HG03066 (cell line): ENCODE data around the gene ZKSCAN5.
"Not testable (repeated sequence)": the region's sequence is repeated elsewhere in the genome, so short reads cannot be mapped to it uniquely, and the experiment has no call there.

Experiments used
- ATAC-seq: cut with Tn5 transposase; IDR thresholded peaks from one replicate; pipeline ENCODE4 v1.9.1; 2021; ENCODE audit warnings: low read depth; ENCODE audit not compliant: unreplicated experiment

ZKSCAN5 gene

DNA sequence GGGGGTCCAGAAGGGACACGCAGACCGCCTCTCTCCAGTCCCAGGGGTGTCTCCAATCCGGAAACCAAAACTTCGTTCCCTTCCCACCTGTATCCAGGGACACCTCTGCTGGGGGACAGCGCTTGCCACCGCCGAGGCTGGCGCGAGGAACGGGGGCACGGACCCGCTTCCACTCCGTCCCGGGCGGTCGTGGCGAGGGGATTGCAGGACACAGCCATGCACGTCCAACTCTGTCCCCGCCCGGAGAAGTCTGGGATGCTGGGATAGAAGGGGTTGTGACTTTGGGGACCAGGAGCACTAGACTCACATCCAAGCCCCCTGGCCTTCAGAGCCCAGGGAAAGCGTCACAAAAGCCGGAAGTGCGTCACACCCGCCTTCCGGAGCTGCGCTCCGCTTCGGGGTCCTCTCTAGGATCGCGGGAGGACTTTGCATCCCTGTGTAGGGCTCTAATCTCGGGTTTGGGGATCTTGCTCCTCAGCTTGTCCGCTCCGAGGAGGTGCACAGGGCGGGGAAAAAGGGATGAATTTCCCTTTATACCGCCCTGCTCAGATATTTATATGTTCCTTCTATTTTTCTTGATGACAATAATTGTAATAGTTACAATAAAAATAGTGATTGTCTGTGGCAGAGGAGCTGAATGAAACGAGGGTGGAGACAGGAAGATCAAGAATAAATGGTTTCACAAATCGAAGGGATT, 47.5 kb downstream of the ZKSCAN5 start, which contains the start of gene FAM200A:
FAM200A (minus strand) TSS at position 348 of the 697 bp plus-strand sequence. CDS start 3,707 bp downstream, outside the sequence.
- peak; percentile 97 for ATAC-seq

DNA sequence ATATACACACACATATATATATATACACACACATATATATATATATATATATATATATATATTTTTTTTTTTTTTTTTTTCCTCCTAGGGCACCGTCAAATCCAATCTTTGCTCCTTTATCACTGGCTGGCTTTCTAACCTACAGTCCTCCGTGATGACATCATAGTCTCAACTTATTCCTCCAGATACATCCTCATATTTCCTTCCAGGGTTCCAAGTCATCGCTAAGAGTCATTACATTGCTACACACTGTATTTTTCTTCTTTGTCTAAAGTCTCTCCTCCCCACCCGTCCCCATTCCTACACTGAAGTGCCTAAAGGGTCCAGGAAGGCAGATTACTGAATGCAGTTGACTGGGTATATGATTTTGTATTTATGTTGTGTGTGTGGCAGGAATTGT, 48.6 kb downstream of the ZKSCAN5 start:
- ATAC-seq: no peak

DNA sequence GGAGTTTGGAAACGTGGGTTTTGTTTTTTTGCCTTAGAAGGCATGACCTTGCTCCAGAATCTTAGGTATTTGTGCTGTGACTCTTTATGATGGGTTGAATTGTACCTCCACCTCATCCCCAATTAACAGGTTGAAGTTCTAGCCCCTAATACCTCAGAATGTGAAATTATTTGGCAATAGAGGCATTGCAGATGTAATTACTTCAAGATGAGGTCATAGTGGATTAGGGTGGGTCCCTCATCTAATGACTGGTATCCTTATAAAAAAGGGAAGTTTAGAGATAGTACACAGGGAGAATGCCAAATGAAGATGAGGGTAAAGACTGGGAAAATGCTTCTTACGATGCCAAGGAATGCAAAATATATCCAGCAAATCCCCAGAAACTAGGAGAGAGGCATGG, 50.5 kb downstream of the ZKSCAN5 start:
- ATAC-seq: no peak

DNA sequence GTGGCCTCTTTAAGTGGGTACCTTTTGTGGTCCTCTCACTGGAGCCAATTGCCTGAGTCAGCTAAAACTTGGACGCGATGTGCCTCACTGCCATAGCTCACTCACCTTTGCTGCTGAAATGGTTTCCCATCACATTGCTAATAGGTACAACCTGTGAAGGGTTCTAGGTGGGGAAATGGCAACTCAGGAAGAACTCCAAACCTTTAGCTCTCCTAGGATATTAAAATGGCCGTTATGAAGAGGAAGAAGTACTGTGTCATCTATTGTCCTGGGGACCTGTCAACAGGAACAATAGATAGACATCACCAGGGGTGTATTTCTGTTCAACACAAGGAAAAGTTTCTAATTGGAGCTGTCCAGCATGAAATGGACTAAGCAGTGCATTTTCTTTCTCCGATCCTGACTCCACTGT, 52.7 kb downstream of the ZKSCAN5 start:
- no peak for ATAC-seq

DNA sequence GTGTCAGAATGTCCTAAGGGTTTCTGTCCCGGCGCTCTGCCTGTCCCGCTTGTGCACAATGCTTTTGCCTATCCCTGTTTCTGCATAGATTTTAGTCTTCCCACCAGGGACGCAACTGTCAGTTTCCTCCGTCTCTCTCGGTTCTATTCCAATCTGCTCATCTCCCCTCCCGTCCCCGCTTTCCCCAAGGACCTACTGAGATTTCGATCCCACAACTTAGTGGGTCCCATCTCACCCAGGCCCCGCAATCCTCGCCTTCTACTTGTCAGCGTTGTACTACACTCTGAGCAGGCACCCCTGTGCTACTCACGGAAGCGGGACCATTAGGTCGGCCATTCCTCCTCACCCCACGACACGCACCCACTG, 53.5 kb downstream of the ZKSCAN5 start:
- peak; percentile 48 for ATAC-seq

DNA sequence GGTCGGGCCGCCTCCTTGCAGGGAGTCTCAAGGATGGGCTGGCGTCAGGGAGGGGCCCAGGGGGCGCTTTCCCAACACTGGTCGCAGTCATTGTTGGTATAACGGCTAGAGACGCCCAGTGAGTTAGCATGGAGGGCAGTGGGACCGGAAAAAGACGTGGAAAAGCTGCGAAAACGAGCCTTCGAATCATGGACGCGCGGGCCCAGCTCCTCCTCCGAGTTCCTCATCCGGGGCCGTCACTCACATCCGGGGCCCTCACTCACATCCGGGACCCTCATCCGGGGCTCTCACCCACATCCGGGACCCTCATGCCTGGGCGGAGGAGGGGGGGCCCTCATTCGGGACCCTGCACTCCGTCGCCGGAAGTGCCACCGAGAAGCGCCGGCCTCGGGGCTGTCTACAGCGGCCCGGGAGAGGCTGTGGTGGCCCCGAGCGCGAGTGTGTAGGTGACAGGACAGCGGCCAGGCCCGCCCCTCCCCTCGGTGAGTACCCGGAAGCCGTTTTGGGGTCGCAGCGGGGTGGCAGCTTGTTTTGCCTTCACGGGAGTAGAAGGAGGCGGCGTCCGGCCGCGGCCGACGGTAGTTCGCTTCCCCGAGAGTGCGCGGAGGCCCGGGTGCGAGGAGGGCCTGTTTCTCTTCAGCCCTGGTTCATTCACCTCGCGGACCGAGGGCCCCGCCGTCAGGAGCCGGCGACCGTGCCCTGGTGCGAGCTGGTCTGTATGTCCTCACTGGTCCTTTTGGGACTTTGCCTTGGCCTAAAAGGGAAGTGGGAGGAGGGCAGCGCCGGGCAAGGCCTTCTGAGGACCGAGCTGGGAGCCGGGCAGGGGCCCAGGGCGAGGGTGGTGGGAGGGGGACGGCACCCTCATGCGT, 54.1 kb downstream of the ZKSCAN5 start, which contains the start of gene ZNF655:
ZNF655 (plus strand) TSS at position 337 of the 869 bp plus-strand sequence. CDS start 1,918 bp downstream, outside the sequence.
- ATAC-seq: peak; percentile 88

DNA sequence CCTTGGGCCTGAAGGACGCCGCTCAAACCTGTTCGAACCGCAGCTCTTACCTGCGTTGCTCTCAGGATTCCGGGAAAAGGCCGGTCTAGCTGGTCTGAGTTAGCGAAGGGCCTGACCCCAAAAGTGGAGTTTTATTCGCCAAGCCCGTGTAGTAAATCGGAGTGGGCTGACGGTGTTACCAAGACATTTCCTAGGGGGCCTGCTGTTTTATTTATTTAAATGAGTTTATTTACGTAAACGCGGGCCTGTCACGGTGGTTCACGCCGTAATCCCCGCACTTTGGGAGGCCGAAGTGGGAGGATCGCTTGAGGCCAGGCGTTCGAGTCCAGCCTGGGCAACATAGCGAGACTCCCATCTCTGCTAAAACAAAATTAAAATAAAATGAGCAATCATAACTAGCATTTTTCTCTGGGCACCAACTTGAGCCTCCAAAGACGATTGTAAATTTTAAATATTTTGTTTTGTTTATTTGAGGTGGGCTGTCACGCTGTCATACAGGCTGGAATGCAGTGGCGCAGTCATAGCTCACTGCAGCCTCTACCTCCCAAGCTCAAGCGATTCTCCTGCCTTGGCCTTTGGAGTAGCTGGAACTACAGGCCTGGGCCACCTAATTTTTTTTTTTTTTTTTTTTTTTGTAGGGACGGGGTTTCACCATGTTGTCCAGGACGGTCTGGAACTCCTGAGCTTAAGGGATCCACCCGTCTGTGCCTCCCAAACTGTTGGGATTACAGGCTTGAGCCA, 54.9 kb downstream of the ZKSCAN5 start:
- no peak for ATAC-seq

DNA sequence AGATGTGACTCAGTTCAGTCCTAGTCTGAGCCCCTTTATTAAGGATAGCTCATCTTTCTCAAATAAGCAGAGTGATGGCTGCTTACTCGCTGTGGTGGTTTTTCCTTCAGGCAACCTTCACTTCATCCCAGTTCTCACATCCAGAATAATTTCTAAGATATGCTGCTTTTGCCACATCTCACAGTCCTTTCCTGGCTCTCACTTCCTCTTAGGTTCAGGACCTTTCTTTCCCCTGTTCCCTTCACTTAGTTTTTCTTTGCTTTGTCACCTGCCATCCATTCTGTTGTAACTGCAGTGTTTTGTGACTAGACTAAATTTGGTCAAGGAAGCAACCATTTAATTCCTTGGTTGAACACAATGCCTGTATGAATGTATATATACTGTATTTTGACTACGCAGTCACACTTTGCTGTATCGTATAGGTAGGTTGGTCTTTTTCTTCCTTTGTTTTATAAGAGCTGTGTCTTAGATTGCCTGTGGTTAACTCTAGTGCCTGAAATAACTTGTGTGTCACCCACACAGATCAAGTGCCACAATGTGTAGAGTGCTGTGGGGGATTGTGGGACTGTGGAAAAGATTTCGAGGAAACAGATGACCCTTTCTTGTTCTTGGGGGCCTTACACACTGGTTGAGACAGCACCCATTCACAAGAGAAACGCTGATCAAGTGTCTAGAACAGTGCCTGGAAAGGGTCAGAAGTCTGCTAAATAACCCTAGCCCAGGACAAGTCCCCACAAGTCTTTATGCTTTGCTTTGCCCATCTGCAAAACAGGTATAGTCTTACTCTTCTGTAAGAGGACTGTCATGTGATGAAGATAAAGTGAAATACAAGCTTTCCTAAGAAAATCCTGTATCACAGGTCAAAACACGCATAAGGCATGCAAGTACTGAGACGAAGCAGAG, 56.6 kb downstream of the ZKSCAN5 start:
- ATAC-seq: no peak

DNA sequence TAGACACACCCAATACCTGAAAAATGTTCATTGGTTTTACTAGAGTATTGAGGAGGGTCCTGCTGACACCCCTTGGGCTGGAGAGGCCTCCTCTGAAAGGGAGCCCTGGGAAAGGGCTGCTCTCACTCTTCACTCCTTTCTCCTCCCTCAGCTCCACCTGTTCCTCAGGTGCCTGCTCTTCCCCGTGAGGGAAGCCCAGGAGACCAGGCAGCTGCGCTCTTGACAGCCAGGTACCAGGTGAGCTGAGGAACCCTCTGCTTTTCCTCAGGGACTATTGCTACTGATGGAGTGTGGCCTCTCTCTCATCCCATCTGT, 57.2 kb downstream of the ZKSCAN5 start:
- ATAC-seq: no peak

DNA sequence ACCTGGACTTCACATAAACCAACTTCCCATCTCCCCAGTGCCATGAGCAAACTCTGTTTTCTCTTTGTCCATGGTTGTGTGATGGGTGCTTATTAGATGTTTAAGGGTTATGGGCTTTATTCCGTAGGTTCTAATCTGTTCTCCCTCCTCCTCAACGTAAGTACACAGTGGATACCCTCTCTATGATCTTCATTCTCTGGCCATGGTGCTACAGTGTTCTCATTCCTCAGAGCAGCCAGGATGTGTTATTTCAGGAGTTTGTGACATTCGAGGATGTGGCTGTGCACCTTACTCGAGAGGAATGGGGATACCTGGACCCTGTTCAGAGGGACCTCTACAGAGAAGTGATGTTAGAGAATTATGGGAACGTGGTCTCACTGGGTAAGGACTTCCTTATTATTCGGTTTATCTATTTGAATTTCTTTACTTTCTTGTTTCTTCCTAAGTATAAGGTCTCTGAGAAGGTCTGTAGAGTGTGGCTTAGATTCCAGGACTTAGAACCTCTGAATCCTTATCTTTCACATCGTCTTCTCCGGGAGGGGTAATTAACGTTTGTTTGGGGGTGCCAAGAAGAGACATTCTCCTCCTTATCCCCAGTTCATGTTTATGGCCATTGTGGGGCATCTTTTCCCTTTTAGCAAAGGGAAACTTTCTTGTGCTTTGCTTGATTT, 57.8 kb downstream of the ZKSCAN5 start:
- no peak for ATAC-seq

DNA sequence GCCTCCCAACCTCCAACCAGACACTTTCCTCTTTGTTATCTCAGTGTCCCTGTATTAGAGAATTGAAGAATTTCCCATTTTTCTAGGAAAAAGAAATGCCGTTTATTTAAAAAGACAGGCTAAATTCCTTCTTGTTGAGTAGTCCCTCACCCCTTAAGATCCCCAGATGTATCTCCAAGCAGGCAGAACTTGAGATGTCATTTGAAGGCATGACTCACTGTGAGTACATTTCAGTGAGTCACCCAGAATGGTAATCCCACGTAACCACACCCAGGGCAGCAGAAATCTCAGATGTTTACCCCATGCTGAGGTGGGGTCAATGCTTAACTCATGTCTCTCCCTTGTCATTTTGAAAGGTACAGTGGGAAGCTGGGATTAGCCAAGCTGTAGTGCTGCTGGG, 58.4 kb downstream of the ZKSCAN5 start:
- no peak for ATAC-seq

DNA sequence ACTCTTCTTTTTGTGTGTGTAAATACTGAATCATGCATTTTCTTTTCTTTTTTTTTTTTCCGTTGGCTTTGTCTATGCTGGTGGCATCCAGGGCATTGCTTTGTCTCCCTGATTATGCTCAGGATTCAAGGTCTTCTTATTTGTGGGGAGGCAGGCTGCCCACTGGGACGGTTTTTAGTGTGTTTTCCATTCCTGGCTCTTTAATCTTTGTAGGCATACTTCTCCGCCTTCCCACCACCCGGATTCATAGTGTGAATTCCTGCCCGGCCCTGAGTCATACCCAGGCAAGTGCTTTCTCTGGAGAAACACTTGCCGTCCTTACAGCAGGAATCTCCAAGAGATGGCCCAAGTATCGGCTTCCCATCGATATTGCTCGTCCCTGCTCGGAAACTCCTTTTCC, 59.2 kb downstream of the ZKSCAN5 start:
- no peak for ATAC-seq

DNA sequence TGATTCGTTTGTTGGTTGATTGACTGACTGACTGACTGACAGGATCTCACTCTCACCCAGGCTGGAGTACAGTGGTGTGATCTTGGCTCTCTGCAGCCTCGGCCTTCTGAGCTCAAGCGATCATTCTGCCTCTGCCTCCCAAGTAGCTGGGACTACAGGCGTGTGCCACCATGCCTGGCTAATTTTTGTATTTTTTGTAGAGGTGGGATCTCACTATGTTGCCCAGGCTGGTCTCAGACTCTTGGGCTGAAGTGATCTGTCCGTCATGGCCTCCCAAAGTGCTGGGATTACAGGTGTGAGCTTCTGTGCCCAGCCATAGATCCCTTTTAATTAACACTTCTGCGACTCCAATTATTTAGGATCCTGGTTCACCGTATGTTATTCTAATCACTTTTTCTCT, 64.3 kb downstream of the ZKSCAN5 start:
- ATAC-seq: not testable (repeated sequence)

DNA sequence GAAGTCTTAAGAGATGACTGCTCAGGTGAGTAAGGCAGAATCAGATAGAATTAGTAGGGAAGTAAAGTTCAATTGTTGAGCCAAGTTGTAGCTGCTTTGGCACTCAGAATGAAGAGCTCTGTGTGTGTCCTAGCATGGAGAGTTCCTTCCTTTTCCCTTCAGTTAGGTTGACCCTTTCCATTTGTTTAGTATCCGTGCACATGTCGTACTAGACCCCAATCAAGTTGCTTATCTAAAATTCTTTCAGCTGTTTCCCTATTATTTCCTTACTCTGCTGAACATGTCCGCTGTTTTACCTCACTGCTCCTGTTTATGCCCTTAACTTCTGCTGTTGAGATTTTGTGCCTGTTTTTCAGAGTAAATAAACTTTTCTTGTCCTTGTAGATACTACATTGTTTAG, 67.3 kb downstream of the ZKSCAN5 start:
- no peak for ATAC-seq

DNA sequence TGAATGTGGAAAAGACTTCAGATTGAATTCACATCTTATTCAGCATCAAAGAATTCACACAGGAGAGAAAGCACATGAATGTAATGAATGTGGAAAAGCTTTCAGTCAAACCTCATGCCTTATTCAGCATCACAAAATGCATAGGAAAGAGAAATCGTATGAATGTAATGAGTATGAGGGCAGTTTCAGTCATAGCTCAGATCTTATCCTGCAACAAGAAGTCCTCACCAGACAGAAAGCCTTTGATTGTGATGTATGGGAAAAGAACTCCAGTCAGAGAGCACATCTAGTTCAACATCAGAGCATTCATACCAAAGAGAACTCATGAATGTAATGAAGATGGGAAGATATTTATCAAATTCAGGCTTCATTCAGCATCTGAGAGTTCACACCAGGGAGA, 68.8 kb downstream of the ZKSCAN5 start:
- ATAC-seq: no peak

DNA sequence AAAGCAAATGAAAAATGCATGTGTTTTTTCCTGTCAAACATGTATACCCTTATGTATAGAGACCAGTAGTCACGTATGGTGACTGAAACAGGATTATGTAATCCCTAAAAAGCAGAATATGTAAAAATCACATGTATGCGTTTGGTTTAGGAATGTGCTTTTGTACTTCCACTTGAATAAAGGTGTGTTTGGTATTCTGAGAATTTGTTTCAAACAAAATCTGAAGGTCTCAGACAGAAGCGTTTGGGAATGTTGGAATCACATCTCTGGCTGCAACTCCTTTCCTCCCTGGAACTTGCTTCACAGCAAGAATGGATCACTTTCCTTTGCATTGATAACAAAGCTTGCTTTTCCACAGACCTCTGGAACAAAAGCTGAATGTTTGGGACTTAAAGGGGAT, 71.8 kb downstream of the ZKSCAN5 start:
- ATAC-seq: no peak

DNA sequence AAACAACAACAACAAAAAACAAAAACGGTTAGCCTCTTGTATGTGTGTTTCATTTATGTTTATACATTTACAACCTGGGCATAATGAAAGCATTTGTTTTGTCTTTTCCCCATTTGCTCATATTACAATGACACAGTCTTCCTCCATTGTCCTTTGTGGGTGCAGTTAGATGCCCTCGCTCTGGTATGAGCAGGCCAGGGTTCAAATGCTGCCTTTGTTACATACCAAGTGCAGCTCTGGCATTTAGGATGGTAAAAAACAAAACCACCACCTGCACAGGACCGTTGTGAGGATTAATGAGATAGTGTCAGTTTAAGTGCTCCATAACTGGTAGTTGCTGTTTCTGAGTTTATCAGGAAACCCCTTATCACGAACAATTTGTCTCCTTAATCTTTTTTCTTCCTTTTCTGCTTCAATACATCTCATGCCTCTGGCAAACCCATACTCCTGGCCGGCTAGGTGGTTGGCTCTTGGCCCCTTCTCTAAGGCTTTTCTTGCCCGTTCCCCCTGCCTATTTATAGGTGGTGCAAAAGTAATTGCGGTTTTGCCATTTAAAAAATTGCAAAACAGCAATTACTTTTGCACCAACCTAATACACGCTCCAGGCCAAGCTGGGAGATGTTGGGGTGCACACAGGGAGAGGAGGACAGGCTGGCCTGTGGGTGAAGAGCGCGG, 75.0 kb downstream of the ZKSCAN5 start:
- no peak for ATAC-seq

DNA sequence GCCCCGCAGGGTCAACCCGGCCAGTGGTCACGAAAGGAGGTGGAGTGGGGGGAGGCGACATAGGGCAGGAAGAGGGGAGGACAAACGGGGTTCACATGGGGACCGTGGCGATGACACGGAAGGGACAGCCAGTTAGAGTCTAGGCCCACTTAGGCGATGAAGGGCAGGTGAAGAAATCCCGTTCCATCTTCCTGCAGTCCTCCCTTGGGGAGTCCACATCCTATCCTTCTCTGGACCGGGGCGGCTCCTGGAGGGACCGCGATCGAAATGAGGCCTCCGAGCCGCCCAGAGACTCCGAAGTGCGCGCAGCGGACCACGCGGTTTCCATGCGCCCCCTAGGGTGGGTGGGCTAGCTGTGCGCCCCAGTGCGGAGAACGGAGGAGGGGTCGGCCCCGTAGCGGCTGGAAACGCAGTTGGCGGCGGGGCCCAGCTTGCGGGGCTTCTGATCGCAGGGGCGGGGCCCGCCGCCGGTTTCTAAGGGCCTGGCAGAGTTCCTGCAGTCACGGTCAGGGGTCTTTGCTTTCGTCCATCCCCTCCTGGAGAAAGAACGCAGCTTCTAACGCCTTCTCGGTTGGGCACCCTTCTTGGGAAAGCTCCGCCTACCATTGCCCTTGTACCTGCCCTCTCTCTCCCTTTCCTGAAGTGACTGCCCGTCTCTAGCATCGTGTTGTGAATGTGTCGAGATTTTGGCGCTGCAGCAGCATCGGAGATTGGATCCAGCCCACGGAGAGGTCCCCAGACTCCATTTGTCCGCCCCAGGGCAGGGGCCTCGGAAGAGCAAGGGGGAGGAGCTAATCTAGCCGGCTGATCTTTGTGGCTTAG, 75.7 kb downstream of the ZKSCAN5 start:
- ATAC-seq: no peak
